Measurements from ENCODE around the gene ZNFX1. TPM values are rescaled to one million over a fixed set of nuclear protein-coding genes. Genes with fewer than 3 reads are reported as not detected.

The ZNFX1 gene
- total and polyA plus RNA-seq, 2 experiments from 2014 or later: 10.0 to 13.9 TPM

DNA sequence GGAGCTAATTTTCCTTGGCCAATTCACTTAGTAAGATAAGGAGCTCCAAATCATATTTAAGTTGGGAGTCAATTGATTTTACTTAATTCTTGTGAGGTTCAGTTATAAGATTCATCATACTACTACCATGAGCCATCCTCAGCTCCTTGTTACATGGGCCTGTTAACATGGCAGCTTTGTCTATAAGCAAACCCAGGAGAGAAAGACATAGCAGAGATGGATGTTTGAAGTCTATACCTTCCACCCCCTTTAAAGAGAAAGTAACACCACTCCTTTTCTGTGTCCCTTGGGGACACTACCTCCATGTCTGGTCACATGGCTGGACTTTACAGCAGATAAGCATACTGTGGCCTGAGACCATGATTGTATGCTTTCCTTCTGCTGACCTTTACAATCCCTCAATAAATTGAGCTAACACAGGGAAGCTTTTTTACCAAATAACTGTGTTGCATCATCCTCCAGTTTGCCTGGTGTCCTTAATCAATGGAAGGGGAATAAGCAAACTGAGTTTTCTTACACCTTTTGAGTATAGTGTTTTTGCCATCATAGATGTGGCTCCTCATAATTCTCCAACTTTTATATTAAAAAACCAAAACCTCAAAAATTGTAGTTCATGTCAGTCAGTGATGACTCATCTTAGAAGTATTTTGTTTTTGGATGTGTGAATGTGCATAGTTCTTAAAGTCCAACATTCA, 9.8 kb upstream of the ZNFX1 start:
- Histone ChIP-seq H3K36me3 (replicated peaks; ENCODE audit: insufficient read depth, low read depth) (no peaks in the 10 kb centered on the region), H4K20me1 (ENCODE audit: insufficient read depth, poor library complexity, severe bottlenecking) (peaks cover 70% of the 10 kb centered on the region), H3K27me3 (no peaks in the 10 kb centered on the region), H3K27ac (peak overlapping the region; percentile 88), H3K4me3 (no peak overlapping the region), H3K9me3 (ENCODE audit: low read depth) (no peaks in the 10 kb centered on the region), H3K4me1 (ENCODE audit: insufficient read depth) (peaks cover 58% of the 10 kb centered on the region), H2AFZ (no peak overlapping the region), H3K4me2 (peak overlapping the region; percentile 88), H3K9me2 (replicated peaks; ENCODE audit: insufficient read depth) (no peaks in the 10 kb centered on the region), H3K79me2 (peaks cover 50% of the 10 kb centered on the region)
- DNase-seq (ENCODE audit: low spot score): no peak
- no peak for TF ChIP-seq EZH2phosphoT487 (IDR thresholded peaks at IDR 0.05; ENCODE audit: low read depth, severe bottlenecking, unreplicated experiment)
- TF ChIP-seq EZH2 (IDR thresholded peaks at IDR 0.05; ENCODE audit: borderline replicate concordance): no peak
- TF ChIP-seq, protein P1, sequence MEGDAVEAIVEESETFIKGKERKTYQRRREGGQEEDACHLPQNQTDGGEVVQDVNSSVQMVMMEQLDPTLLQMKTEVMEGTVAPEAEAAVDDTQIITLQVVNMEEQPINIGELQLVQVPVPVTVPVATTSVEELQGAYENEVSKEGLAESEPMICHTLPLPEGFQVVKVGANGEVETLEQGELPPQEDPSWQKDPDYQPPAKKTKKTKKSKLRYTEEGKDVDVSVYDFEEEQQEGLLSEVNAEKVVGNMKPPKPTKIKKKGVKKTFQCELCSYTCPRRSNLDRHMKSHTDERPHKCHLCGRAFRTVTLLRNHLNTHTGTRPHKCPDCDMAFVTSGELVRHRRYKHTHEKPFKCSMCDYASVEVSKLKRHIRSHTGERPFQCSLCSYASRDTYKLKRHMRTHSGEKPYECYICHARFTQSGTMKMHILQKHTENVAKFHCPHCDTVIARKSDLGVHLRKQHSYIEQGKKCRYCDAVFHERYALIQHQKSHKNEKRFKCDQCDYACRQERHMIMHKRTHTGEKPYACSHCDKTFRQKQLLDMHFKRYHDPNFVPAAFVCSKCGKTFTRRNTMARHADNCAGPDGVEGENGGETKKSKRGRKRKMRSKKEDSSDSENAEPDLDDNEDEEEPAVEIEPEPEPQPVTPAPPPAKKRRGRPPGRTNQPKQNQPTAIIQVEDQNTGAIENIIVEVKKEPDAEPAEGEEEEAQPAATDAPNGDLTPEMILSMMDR (IDR thresholded peaks at IDR 0.05; ENCODE audit: poor library complexity): no peak

DNA sequence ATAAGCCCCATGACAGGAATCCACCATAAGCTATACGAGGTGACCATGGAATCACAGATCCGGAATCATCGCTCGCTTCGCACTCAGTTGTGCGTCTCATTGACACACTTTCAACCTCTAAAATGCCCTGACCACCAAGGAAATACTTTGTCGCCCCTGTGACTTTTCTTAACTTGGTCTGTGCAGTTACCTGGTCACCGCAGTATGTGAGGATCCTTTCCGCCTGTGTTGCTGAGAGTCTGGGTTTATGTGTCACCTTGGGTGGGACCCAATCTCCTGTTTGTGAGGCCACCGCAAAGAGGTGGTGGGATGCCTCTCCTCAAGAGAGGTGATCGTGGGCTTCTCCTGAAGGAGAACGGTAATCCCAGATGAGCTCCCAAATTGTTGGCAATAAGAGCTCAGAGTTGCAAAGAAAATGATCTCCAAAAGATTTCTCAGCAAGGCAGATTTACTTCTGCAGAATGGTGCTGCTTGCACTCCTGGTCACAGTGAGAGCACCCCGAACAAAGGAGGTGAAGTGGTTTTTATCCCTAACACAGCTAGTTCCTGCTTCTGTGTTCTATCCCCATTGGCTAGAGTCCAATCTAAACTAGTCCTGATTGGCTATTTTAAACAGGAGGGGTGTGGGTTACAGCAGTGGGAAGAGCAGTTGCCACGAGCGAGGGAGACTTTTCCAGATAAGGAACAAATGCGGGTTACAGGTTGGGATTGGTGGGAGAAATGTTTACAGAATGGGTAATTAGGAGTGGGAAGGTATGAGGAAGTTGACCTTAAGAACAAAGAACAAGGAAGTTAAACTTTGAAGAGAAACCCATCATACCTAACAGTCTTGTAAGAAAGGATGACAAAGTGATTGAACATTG, 9.1 kb upstream of the ZNFX1 start:
- no peak overlapping the region for H3K4me3 ChIP-seq
- peak; percentile 80 for DNase-seq (ENCODE audit: low spot score)
- no peak for TF ChIP-seq EZH2phosphoT487 (IDR thresholded peaks at IDR 0.05; ENCODE audit: low read depth, severe bottlenecking, unreplicated experiment)
- TF ChIP-seq, protein P1 (IDR thresholded peaks at IDR 0.05; ENCODE audit: poor library complexity): no peak
- no peak for TF ChIP-seq EZH2 (IDR thresholded peaks at IDR 0.05; ENCODE audit: borderline replicate concordance)
- peaks cover 78% of the 10 kb centered on the region for H4K20me1 ChIP-seq (ENCODE audit: insufficient read depth, poor library complexity, severe bottlenecking)
- H3K27ac ChIP-seq: peak overlapping the region; percentile 88
- H3K4me2 ChIP-seq: peak overlapping the region; percentile 88
- no peaks in the 10 kb centered on the region for H3K9me2 ChIP-seq (replicated peaks; ENCODE audit: insufficient read depth)
- H3K9me3 ChIP-seq (ENCODE audit: low read depth): no peaks in the 10 kb centered on the region
- no peak overlapping the region for H2AFZ ChIP-seq
- H3K79me2 ChIP-seq: peaks cover 58% of the 10 kb centered on the region
- H3K36me3 ChIP-seq (replicated peaks; ENCODE audit: insufficient read depth, low read depth): no peaks in the 10 kb centered on the region
- H3K27me3 ChIP-seq: no peaks in the 10 kb centered on the region
- WGBS (ENCODE audit: low lambda C conversion rate, missing lambda C conversion rate): 74% methylated on average over 16 of the region's 16 CpGs
- peaks cover 66% of the 10 kb centered on the region for H3K4me1 ChIP-seq (ENCODE audit: insufficient read depth)

DNA sequence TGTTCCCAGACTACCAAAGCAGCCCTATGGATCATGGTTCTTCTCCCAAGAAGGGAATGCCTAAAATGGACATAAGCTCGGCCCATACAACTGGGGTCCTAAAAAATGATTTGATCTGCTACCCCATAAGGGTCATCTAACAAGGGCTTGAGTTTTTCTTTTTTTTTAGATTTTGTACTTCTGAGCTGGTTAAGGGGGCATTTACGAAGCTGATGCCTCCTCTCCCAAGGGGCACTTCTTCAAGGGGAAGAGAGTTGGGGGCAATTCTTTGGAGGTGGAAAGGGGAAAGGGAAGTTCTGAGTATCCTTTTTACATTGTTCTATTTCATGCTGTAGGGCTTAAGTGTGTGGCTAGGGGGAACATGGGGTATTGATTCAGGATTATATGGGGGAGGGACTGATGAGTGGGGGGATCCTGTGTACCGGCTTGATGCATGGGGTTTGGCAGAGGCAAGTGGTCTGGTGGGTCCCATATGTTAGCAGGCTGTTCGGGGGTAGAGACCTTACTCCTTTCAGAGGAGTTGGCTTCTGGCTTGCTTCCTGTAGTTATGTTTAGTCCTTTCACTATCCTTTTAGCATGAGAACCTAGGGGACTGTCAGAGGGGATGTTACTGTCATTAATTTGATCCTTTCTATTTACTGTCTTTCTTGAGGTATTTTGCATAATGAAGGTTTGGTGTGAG, 8.1 kb upstream of the ZNFX1 start:
- 79% methylated on average over 4 of the region's 4 CpGs for WGBS (ENCODE audit: low lambda C conversion rate, missing lambda C conversion rate)
- Histone ChIP-seq H3K9me3 (ENCODE audit: low read depth) (no peaks in the 10 kb centered on the region), H3K4me2 (peak overlapping the region; percentile 88), H3K36me3 (replicated peaks; ENCODE audit: insufficient read depth, low read depth) (no peaks in the 10 kb centered on the region), H3K27ac (peak overlapping the region; percentile 87), H3K9me2 (replicated peaks; ENCODE audit: insufficient read depth) (no peaks in the 10 kb centered on the region), H3K27me3 (no peaks in the 10 kb centered on the region), H4K20me1 (ENCODE audit: insufficient read depth, poor library complexity, severe bottlenecking) (peaks cover 86% of the 10 kb centered on the region), H3K4me1 (ENCODE audit: insufficient read depth) (peaks cover 71% of the 10 kb centered on the region), H2AFZ (no peak overlapping the region), H3K4me3 (no peak overlapping the region), H3K79me2 (peaks cover 64% of the 10 kb centered on the region)
- no peak for DNase-seq (ENCODE audit: low spot score)
- TF ChIP-seq EZH2phosphoT487 (IDR thresholded peaks at IDR 0.05; ENCODE audit: low read depth, severe bottlenecking, unreplicated experiment) (no peak), EZH2 (IDR thresholded peaks at IDR 0.05; ENCODE audit: borderline replicate concordance) (no peak)
- TF ChIP-seq, protein P1 (IDR thresholded peaks at IDR 0.05; ENCODE audit: poor library complexity): no peak
